Neural progenitor cell (in vitro differentiated cells): ENCODE results near the gene ATF2. TPM values are rescaled to one million over a fixed set of nuclear protein-coding genes. Genes with fewer than 3 reads are reported as not detected.
A peak's percentile ranks its signal among the peaks of the same experiment; 100 is the strongest.

Experiments used
- DNase-seq: peaks from one replicate; pipeline ENCODE4 v3.0.0-alpha.2; 2016; ENCODE audit warnings: low spot score
- H2AFZ ChIP-seq: fragments of 200-600 bp; sonication (generic); replicated peaks from 2 replicates; pipeline ENCODE4 v1.6.1; 2016; ENCODE audit warnings: antibody characterized with exemption
- H3F3A ChIP-seq: fragments of 200-600 bp; sonication (generic); 2 replicates; pipeline ENCODE4 v1.6.1; 2016; ENCODE audit warnings: antibody characterized with exemption, low read depth
- H3K27ac ChIP-seq: fragments of 200-600 bp; sonication (generic); 2 replicates; pipeline ENCODE4 v1.5.1; 2016; ENCODE audit warnings: mild to moderate bottlenecking
- H3K27me3 ChIP-seq: fragments of 200-600 bp; sonication (generic); 2 replicates; pipeline ENCODE4 v1.6.1; 2016; ENCODE audit warnings: mild to moderate bottlenecking, moderate library complexity
- H3K36me3 ChIP-seq: fragments of 200-600 bp; sonication (generic); 2 replicates; pipeline ENCODE4 v1.5.1; 2016
- H3K4me1 ChIP-seq: fragments of 200-600 bp; sonication (generic); 2 replicates; pipeline ENCODE4 v1.6.1; 2016; ENCODE audit warnings: mixed run types
- H3K4me2 ChIP-seq: fragments of 200-600 bp; sonication (generic); 2 replicates; pipeline ENCODE4 v1.6.1; 2016
- H3K4me3 ChIP-seq: fragments of 200-600 bp; sonication (generic); 2 replicates; pipeline ENCODE4 v1.5.1; 2016
- H3K79me2 ChIP-seq: fragments of 200-600 bp; sonication (generic); 2 replicates; pipeline ENCODE4 v1.6.1; 2016; ENCODE audit warnings: low read depth
- H3K9ac ChIP-seq: fragments of 200-600 bp; sonication (generic); 2 replicates; pipeline ENCODE4 v1.6.1; 2016
- H3K9me3 ChIP-seq: fragments of 200-600 bp; sonication (generic); 2 replicates; pipeline ENCODE4 v1.5.1; 2016; ENCODE audit warnings: low read depth
- H4K20me1 ChIP-seq: fragments of 200-600 bp; sonication (generic); 2 replicates; pipeline ENCODE4 v1.6.1; 2016; ENCODE audit warnings: low read depth
- H3K27ac Mint-ChIP-seq: 3 replicates; pipeline ENCODE4 v1.8.0; 2021; ENCODE audit warnings: mixed read lengths
- H3K27me3 Mint-ChIP-seq: 2 replicates; pipeline ENCODE4 v1.8.0; 2022; ENCODE audit warnings: low read depth, mild to moderate bottlenecking, inconsistent platforms, moderate library complexity, mixed read lengths; ENCODE audit not compliant: insufficient read depth
- H3K36me3 Mint-ChIP-seq: 3 replicates; pipeline ENCODE4 v1.8.0; 2021; ENCODE audit warnings: mixed read lengths
- H3K4me1 Mint-ChIP-seq: 3 replicates; pipeline ENCODE4 v1.8.0; 2021; ENCODE audit warnings: mixed read lengths
- H3K4me3 Mint-ChIP-seq: 3 replicates; pipeline ENCODE4 v1.8.0; 2021; ENCODE audit warnings: mild to moderate bottlenecking, moderate library complexity, mixed read lengths
- H3K9me3 Mint-ChIP-seq: 3 replicates; pipeline ENCODE4 v1.8.0; 2020; ENCODE audit warnings: mixed read lengths
- CTCF ChIP-seq: fragments of 200-600 bp; sonication (generic); IDR thresholded peaks from 2 replicates; pipeline ENCODE4 v1.5.1; 2017; ENCODE audit warnings: antibody characterized with exemption, mild to moderate bottlenecking
- EZH2 ChIP-seq: fragments of 200-600 bp; sonication (generic); IDR thresholded peaks from 2 replicates; pipeline ENCODE4 v1.6.1; 2017; ENCODE audit warnings: antibody characterized with exemption, mild to moderate bottlenecking, moderate library complexity
- EZH2phosphoT487 ChIP-seq: fragments of 200-600 bp; sonication (generic); IDR thresholded peaks from 2 replicates; pipeline ENCODE4 v1.6.1; 2017; ENCODE audit warnings: antibody characterized with exemption
- total RNA-seq: library from RNA; depleted of rRNA; stranded (reverse); fragments of >200 nt; gene quantifications from 2 replicates; pipeline ENCODE4 v1.2.3, GENCODE V29; 2015; ENCODE audit warnings: low replicate concordance

Gene ATF2
- total RNA-seq, 1 donor from 2014 or later = 133 TPM

- peaks cover 3% of the 10 kb centered on the region for H3K9me3 Mint-ChIP-seq
- no peaks in the 10 kb centered on the region for H3K36me3 ChIP-seq
- H4K20me1 ChIP-seq = no peaks in the 10 kb centered on the region
- H3K9ac ChIP-seq = no peak overlapping the region
- H3K9me3 ChIP-seq = no peaks in the 10 kb centered on the region
- H3K27me3 ChIP-seq = no peaks in the 10 kb centered on the region
- no peaks in the 10 kb centered on the region for H3K36me3 Mint-ChIP-seq
- H3K27ac Mint-ChIP-seq = no peak overlapping the region
- H3K4me3 ChIP-seq = no peak overlapping the region
- H3K79me2 ChIP-seq = no peaks in the 10 kb centered on the region
- H3K27ac ChIP-seq = no peak overlapping the region
- H3K4me1 Mint-ChIP-seq = no peaks in the 10 kb centered on the region
- no peak overlapping the region for H3K4me2 ChIP-seq
- H3K4me1 ChIP-seq = no peaks in the 10 kb centered on the region
- no peak overlapping the region for H3K4me3 Mint-ChIP-seq
- TF ChIP-seq EZH2 (no peak), CTCF (no peak), EZH2phosphoT487 (no peak)
- DNase-seq = no peak
- H3F3A ChIP-seq = no peaks in the 10 kb centered on the region
- no peak overlapping the region for H2AFZ ChIP-seq
- no peaks in the 10 kb centered on the region for H3K27me3 Mint-ChIP-seq
Measured at GRCh38 chr2:175188761-175189160, 20.8 kb upstream of the ATF2 start.

GRCh38 chr2:175187378-175187777 lies 19.4 kb upstream of the ATF2 start:
- no peaks in the 10 kb centered on the region for H3K79me2 ChIP-seq
- Mint-ChIP-seq H3K4me1 (no peaks in the 10 kb centered on the region), H3K27ac (no peak overlapping the region), H3K36me3 (no peaks in the 10 kb centered on the region), H3K9me3 (peaks cover 3% of the 10 kb centered on the region), H3K27me3 (peaks cover 3% of the 10 kb centered on the region), H3K4me3 (no peak overlapping the region)
- no peak overlapping the region for H3K9ac ChIP-seq
- TF ChIP-seq EZH2 = no peak
- H2AFZ ChIP-seq = no peak overlapping the region
- H4K20me1 ChIP-seq = no peaks in the 10 kb centered on the region
- no peak overlapping the region for H3K4me3 ChIP-seq
- H3K27ac ChIP-seq = no peak overlapping the region
- H3F3A ChIP-seq = no peaks in the 10 kb centered on the region
- no peaks in the 10 kb centered on the region for H3K27me3 ChIP-seq
- no peak for DNase-seq
- no peak overlapping the region for H3K4me2 ChIP-seq
- H3K9me3 ChIP-seq = no peaks in the 10 kb centered on the region
- H3K36me3 ChIP-seq = no peaks in the 10 kb centered on the region
- H3K4me1 ChIP-seq = no peaks in the 10 kb centered on the region

- Mint-ChIP-seq H3K4me1 (peaks cover 12% of the 10 kb centered on the region), H3K36me3 (peaks cover 5% of the 10 kb centered on the region), H3K27ac (no peak overlapping the region), H3K9me3 (peaks cover 4% of the 10 kb centered on the region), H3K27me3 (peaks cover 3% of the 10 kb centered on the region), H3K4me3 (peak overlapping the region; percentile 7)
- Histone ChIP-seq H3K4me2 (no peak overlapping the region), H4K20me1 (peaks cover 27% of the 10 kb centered on the region), H3K4me1 (peaks cover 7% of the 10 kb centered on the region), H3K9me3 (no peaks in the 10 kb centered on the region), H3K4me3 (no peak overlapping the region), H3K9ac (no peak overlapping the region), H3K79me2 (peaks cover 33% of the 10 kb centered on the region), H3K27me3 (no peaks in the 10 kb centered on the region), H3K27ac (no peak overlapping the region), H3K36me3 (peaks cover 8% of the 10 kb centered on the region), H2AFZ (no peak overlapping the region), H3F3A (peaks cover 10% of the 10 kb centered on the region)
- TF ChIP-seq EZH2 = no peak
- TF ChIP-seq CTCF = no peak
- no peak for TF ChIP-seq EZH2phosphoT487
- DNase-seq = no peak
Measured at GRCh38 chr2:175183674-175184073, 15.7 kb upstream of the ATF2 start.

GRCh38 chr2:175181877-175182308 lies 13.9 kb upstream of the ATF2 start:
- Histone ChIP-seq H3K4me3 (peak overlapping the region; percentile 87), H3K27ac (no peak overlapping the region), H3K9ac (no peak overlapping the region), H3K4me2 (peak overlapping the region; percentile 94), H3F3A (peaks cover 12% of the 10 kb centered on the region), H4K20me1 (peaks cover 27% of the 10 kb centered on the region), H3K79me2 (peaks cover 34% of the 10 kb centered on the region), H3K27me3 (no peaks in the 10 kb centered on the region), H2AFZ (peak overlapping the region; percentile 98), H3K36me3 (peaks cover 19% of the 10 kb centered on the region), H3K9me3 (no peaks in the 10 kb centered on the region), H3K4me1 (peaks cover 7% of the 10 kb centered on the region)
- Mint-ChIP-seq H3K4me3 (peak overlapping the region; percentile 97), H3K36me3 (peaks cover 11% of the 10 kb centered on the region), H3K27me3 (peaks cover 3% of the 10 kb centered on the region), H3K4me1 (peaks cover 12% of the 10 kb centered on the region), H3K27ac (peak overlapping the region; percentile 81), H3K9me3 (peaks cover 4% of the 10 kb centered on the region)
- no peak for TF ChIP-seq EZH2
- no peak for TF ChIP-seq EZH2phosphoT487
- no peak for TF ChIP-seq CTCF
- no peak for DNase-seq
